ENCODE results near the gene NFATC2IP.

NFATC2IP gene

DNA sequence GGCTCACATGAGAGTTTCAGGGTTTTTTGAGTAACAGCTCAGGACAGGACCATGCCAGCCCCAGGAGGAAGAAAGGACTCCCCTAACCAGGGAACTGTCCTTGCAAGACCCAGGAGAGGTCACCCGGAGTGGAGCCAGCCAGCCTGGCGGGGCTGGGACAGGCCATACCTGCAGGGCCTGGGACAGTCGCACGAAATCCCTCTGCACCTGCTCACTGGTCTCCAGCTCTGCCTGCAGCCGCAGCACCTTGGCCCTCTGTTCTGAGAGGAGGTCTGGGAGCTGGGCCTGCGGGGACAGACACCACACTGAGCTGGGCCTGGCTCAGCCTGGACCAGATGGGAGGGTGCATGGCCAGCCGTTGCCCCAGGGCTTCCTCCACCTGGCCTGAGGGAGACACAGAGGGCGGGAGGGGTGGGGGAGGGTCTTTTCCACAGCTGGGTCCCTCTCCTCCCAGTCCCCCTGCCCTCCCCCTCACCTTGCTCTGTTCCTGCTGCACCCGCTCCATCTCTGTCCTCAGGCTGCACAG, 45.4 kb upstream of the NFATC2IP start:
- H3K4me3 ChIP-seq (replicated peaks; ENCODE audit: low read depth, low read length) = no peak overlapping the region
- no peak for TF ChIP-seq CTCF (IDR thresholded peaks at IDR 0.05; ENCODE audit: low read length, missing control alignments)
- DNase-seq (ENCODE audit: low read depth) = no peak

- DNase-seq (ENCODE audit: low read depth) = no peak
- no peak overlapping the region for H3K4me3 ChIP-seq (replicated peaks; ENCODE audit: low read depth, low read length)
- TF ChIP-seq CTCF (IDR thresholded peaks at IDR 0.05; ENCODE audit: low read length, missing control alignments) = no peak
Measured at GRCh38 chr16:28905800-28906372, 44.9 kb upstream of the NFATC2IP start.

- DNase-seq (ENCODE audit: low read depth) = no peak
- H3K4me3 ChIP-seq (replicated peaks; ENCODE audit: low read depth, low read length) = no peak overlapping the region
- TF ChIP-seq CTCF (IDR thresholded peaks at IDR 0.05; ENCODE audit: low read length, missing control alignments) = no peak
Measured at GRCh38 chr16:28910086-28911031, 40.4 kb upstream of the NFATC2IP start.

DNA sequence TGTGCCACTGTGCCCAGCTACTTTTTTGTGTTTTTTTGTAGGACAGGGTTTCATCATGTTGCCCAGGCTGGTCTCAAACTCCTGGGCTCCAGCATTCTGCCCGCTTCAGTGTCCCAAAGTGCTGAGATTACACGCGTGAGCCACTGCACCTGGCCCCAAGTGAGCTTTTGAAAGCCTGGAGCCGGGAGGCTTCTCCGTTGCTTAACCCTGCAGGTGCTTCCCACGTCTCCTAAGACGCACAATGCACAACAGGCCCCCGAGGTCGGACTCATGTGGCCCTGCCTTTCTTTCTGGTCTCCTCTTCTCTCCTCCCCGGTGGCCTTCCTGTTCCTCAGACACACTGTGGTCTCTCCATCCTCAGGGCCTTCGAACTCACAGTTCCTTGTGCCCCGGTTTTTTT, 38.2 kb upstream of the NFATC2IP start:
- H3K4me3 ChIP-seq (replicated peaks; ENCODE audit: low read depth, low read length) = no peak overlapping the region
- TF ChIP-seq CTCF (IDR thresholded peaks at IDR 0.05; ENCODE audit: low read length, missing control alignments) = no peak
- no peak for DNase-seq (ENCODE audit: low read depth)

GRCh38 chr16:28913946-28914724, 36.6 kb upstream of the NFATC2IP start:
- no peak overlapping the region for H3K4me3 ChIP-seq (replicated peaks; ENCODE audit: low read depth, low read length)

More at GRCh38 chr16:28913946-28914724, 36.6 kb upstream of the NFATC2IP start:
- TF ChIP-seq CTCF (IDR thresholded peaks at IDR 0.05; ENCODE audit: low read length, missing control alignments) = no peak
- no peak for DNase-seq (ENCODE audit: low read depth)

Measured in fibroblast of pulmonary artery (primary cell).